ENCODE measurements around the gene NXPH3. TPM values are rescaled to one million over a fixed set of nuclear protein-coding genes. Genes with fewer than 3 reads are reported as not detected.
A peak's percentile ranks its signal among the peaks of the same experiment; 100 is the strongest.
"Not testable (repeated sequence)": the region's sequence is repeated elsewhere in the genome, so short reads cannot be mapped to it uniquely, and the experiment has no call there.

Gene NXPH3
- total RNA-seq, 4 donors from 2014 or later: 0.83 to 2.1 (median 0.94) TPM; not detected in 1

DNA sequence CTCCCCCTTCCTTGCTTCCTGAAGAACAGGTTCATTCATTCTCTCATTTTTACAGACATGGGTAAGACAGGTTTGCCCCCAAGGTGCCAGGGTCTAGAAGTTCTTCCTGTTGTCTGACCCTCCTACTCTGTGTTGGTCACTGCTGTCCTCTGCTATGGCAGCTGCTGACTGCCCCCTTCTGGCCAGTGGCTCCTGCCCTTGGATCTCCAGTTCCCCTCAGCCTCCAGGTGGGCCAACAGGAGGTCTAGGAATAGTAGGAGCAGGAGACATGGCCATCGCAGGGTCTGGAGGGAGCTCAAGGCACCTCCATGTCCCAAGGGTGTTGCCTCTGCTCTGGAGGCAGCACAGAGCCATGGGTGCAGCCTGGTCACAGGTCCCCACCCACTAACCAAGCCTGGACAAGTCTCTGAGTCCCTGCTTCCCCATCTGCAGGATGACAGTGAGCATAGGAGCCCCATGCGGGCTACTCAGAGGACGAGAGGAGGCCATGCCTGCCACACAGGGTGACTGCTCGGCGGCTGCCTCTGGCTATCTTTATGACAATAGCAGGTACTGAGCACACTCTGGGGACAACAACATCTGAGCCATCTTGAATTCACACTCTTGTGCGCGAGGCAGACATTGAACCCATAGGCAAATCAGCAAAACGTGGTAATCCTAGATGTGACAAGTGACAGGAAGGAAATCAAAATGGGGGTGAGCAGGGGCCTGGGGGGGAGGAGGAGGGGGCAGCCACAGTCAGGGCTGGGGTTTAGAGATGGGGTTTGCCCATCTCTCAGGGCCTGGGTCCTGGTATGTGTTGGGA is 27.0 kb upstream of the NXPH3 start:
- no peaks in the 10 kb centered on the region for H3K27me3 ChIP-seq
- no peak overlapping the region for H3K27ac ChIP-seq
- DNase-seq: no peak
- TF ChIP-seq, protein P1, sequence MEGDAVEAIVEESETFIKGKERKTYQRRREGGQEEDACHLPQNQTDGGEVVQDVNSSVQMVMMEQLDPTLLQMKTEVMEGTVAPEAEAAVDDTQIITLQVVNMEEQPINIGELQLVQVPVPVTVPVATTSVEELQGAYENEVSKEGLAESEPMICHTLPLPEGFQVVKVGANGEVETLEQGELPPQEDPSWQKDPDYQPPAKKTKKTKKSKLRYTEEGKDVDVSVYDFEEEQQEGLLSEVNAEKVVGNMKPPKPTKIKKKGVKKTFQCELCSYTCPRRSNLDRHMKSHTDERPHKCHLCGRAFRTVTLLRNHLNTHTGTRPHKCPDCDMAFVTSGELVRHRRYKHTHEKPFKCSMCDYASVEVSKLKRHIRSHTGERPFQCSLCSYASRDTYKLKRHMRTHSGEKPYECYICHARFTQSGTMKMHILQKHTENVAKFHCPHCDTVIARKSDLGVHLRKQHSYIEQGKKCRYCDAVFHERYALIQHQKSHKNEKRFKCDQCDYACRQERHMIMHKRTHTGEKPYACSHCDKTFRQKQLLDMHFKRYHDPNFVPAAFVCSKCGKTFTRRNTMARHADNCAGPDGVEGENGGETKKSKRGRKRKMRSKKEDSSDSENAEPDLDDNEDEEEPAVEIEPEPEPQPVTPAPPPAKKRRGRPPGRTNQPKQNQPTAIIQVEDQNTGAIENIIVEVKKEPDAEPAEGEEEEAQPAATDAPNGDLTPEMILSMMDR (IDR thresholded peaks at IDR 0.05): peak in 2 of 6 experiments; percentile 26 to 28
- no peak for TF ChIP-seq POLR2A (IDR thresholded peaks at IDR 0.05)
- no peaks in the 10 kb centered on the region for H3K4me1 ChIP-seq
- H3K4me3 ChIP-seq: no peak overlapping the region
- H3K36me3 ChIP-seq: no peaks in the 10 kb centered on the region
- H3K9me3 ChIP-seq: no peaks in the 10 kb centered on the region

DNA sequence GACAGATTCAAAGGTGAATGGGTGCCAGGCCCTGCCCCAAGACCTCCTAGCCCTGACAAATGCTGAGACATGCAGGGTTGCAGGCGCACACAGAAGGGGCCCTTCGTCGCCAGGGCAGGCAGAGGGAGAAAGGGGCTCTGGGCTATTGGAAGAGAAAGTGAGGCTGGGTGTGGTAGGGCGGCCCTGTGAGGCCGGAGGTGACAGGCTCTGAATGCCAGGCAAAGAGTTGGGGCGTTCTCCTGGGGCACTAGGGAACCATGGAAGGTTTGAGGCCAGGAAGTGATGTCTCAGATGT is 26.4 kb upstream of the NXPH3 start:
- Histone ChIP-seq H3K4me3 (no peak overlapping the region), H3K4me1 (no peaks in the 10 kb centered on the region), H3K36me3 (no peaks in the 10 kb centered on the region), H3K27ac (no peak overlapping the region), H3K27me3 (no peaks in the 10 kb centered on the region), H3K9me3 (no peaks in the 10 kb centered on the region)
- TF ChIP-seq, protein P1 (IDR thresholded peaks at IDR 0.05): no peak
- TF ChIP-seq POLR2A (IDR thresholded peaks at IDR 0.05): no peak
- DNase-seq: no peak

DNA sequence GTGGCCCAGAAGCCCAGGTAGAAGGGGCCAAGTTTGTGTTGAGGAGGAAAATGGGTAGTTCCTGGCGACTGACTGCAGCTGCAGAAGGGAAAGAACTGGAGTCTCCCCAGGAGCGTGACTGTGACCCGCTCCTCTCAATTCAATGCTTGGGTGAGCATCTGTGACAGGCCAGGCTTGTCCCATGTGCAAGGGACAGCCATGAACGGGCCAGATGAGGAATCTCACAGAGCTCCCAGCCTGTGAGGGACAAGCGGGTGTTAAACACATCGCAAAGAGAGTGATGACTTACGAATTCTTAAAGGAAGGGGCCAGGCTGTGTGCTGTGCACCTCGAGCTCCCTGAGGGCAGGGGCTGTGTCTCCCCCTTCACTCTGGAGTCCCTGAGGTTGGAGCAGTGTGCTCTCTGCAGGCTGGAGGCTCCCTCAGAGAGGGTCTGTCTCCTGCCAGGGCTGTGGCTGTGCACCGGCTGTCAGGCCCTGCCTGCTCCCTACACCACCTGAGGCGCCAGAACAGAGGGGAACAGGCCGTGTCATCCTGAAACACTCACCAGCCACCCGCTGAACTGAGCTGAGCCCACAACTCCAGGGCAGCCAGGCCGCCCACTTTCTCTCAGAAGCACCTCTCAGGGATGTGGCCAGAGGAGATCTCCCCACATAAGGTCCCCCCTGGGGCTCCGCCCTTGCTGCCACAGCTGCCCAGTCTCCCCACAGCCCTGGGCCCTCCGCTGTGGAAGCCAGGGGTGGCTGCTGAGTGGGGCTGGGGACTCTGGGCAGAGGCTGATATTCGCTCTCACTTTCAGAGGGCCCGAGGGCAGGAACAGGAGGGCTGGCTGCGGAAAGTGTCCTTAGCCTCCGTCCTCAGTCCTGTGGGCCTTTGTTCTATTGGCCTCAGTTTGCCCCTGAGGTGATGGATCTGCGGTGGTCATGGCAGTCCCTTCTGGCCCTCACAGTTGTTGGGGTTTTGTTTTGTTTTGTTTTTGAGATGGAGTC is 25.7 kb upstream of the NXPH3 start:
- H3K4me1 ChIP-seq: no peaks in the 10 kb centered on the region
- no peak for DNase-seq
- no peak overlapping the region for H3K4me3 ChIP-seq
- no peak overlapping the region for H3K27ac ChIP-seq
- H3K9me3 ChIP-seq: no peaks in the 10 kb centered on the region
- TF ChIP-seq, protein P1 (IDR thresholded peaks at IDR 0.05): no peak
- TF ChIP-seq POLR2A (IDR thresholded peaks at IDR 0.05): no peak
- H3K27me3 ChIP-seq: no peaks in the 10 kb centered on the region
- H3K36me3 ChIP-seq: no peaks in the 10 kb centered on the region

DNA sequence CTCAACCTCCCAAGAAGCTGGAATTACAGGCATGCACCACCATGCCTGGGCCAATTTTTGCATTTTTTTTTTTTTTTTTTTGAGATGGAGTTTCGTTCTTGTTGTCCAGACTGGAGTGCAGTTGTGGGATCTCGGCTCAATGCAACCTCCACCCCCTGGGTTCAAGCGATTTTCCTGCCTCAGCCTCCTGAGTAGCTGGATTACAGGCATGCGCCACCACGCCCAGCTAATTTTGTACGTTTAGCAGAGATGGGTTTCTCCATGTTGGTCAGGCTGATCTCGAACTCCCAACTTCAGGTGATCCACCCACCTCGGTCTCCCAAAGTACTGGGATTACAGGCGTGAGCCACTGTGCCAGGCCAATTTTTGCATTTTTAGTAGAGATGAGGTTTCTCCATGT is 24.9 kb upstream of the NXPH3 start:
- not testable (repeated sequence) for DNase-seq, H3K36me3 ChIP-seq, H3K4me3 ChIP-seq, H3K27me3 ChIP-seq, H3K4me1 ChIP-seq, H3K27ac ChIP-seq, H3K9me3 ChIP-seq

DNA sequence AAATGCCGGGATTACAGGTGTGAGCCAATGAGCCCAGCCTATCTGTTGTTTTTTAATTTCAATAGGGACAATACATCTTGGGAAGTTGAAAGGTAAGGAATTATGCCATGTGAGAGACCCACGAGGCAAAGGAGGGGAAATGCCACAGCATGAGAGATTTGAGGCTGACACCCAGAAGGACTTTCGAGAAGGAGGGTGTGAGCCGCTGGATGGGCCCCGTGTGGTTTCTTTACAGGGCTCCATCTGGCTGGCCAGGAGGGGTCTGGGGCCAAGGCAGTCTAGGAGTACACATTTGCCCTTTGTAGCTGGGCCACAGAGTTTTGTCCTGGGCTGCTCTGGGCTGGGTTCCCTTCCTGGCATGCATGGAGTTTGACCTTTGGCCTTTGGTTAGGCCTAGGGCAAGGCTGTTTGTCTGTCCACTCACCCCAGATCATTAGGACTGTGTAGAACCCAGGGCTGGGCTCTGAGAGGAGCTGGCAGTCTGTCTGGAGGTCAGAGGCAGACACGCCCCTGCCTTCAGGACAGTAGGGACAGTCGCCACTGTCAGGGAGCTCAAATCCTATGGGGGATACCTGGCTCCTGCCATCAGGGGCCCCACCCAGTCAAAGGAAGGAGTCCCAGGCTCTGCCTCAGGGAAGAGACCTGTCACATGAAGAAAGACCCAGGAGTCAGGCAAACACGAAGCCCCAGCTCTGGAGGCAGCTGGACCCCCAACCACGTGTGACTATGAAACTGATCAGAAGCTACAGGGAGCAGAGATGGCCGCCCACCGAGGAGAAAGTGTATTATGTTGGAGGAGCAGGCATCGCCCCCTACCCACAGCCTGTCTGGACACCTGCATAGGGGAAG is 24.2 kb upstream of the NXPH3 start:
- no peak for DNase-seq
- H3K36me3 ChIP-seq: no peaks in the 10 kb centered on the region
- no peaks in the 10 kb centered on the region for H3K9me3 ChIP-seq
- H3K27me3 ChIP-seq: no peaks in the 10 kb centered on the region
- no peak overlapping the region for H3K27ac ChIP-seq
- peaks cover 0 to 4% (median 0%) of the 10 kb centered on the region in 4 donors for H3K4me1 ChIP-seq
- H3K4me3 ChIP-seq: no peak overlapping the region
- TF ChIP-seq POLR2A (IDR thresholded peaks at IDR 0.05): no peak
- TF ChIP-seq, protein P1 (IDR thresholded peaks at IDR 0.05): no peak

Measured in Peyer's patch (tissue), 4 donors.